ENCODE data around the gene TMEM212. TPM values are rescaled to one million over a fixed set of nuclear protein-coding genes. Genes with fewer than 3 reads are reported as not detected.

TMEM212 gene
- total RNA-seq, 1 donor from 2014 or later = not detected

DNA sequence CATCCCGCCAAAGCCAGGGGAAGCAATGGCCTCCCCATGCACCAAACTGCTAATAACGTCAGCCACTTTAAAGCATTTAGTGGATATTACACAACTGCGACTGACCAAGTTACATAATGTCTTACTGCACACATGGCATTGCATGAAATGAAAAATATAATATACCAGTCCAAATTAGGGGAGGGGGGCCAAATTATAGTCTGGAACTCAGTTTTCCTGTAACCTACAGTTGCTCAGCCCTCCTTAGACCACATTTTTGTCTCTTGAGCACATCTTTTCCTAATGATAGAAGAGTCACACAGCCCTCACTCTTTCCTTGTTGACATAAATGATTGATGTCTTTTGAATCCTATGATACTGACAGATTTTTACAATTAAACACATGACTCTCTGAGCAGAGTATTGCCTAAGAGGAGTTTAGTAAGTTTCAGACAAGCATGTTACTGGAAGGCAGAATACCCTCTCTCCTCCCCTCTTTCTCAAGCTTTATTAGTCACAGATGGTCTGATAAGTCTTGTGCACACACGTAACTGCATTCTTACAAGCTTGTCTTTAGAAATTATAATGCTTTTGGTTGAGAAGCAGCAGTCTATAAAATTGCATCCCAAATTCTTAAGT lies 31.7 kb upstream of the TMEM212 start:
- DNase-seq (ENCODE audit: low spot score) = no peak
- H3K36me3 ChIP-seq = no peaks in the 10 kb centered on the region
- H4K20me1 ChIP-seq (ENCODE audit: low read depth) = no peaks in the 10 kb centered on the region
- H3K27ac ChIP-seq = no peak overlapping the region
- H2AFZ ChIP-seq (replicated peaks) = no peak overlapping the region
- H3K4me3 ChIP-seq = no peak overlapping the region
- peaks cover 11% of the 10 kb centered on the region for H3K9me3 Mint-ChIP-seq
- peaks cover 26% of the 10 kb centered on the region for H3K27me3 Mint-ChIP-seq (ENCODE audit: insufficient read depth, low read depth)
- no peaks in the 10 kb centered on the region for H3K79me2 ChIP-seq (ENCODE audit: low read depth)
- TF ChIP-seq EZH2 (IDR thresholded peaks at IDR 0.05) (no peak), EZH2phosphoT487 (IDR thresholded peaks at IDR 0.05) (no peak)
- TF ChIP-seq, protein P1, sequence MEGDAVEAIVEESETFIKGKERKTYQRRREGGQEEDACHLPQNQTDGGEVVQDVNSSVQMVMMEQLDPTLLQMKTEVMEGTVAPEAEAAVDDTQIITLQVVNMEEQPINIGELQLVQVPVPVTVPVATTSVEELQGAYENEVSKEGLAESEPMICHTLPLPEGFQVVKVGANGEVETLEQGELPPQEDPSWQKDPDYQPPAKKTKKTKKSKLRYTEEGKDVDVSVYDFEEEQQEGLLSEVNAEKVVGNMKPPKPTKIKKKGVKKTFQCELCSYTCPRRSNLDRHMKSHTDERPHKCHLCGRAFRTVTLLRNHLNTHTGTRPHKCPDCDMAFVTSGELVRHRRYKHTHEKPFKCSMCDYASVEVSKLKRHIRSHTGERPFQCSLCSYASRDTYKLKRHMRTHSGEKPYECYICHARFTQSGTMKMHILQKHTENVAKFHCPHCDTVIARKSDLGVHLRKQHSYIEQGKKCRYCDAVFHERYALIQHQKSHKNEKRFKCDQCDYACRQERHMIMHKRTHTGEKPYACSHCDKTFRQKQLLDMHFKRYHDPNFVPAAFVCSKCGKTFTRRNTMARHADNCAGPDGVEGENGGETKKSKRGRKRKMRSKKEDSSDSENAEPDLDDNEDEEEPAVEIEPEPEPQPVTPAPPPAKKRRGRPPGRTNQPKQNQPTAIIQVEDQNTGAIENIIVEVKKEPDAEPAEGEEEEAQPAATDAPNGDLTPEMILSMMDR (IDR thresholded peaks at IDR 0.05) = no peak
- H3K27me3 ChIP-seq = peaks cover 49% of the 10 kb centered on the region
- no peaks in the 10 kb centered on the region for H3F3A ChIP-seq (ENCODE audit: low read depth)
- H3K27ac Mint-ChIP-seq = peak overlapping the region; percentile 64
- H3K4me3 Mint-ChIP-seq = peak overlapping the region; percentile 71
- H3K9me3 ChIP-seq (ENCODE audit: low read depth) = no peaks in the 10 kb centered on the region
- peaks cover 34% of the 10 kb centered on the region for H3K4me1 Mint-ChIP-seq
- H3K4me2 ChIP-seq = no peak overlapping the region
- peaks cover 4% of the 10 kb centered on the region for H3K4me1 ChIP-seq
- H3K9ac ChIP-seq = no peak overlapping the region
- H3K36me3 Mint-ChIP-seq = no peaks in the 10 kb centered on the region

DNA sequence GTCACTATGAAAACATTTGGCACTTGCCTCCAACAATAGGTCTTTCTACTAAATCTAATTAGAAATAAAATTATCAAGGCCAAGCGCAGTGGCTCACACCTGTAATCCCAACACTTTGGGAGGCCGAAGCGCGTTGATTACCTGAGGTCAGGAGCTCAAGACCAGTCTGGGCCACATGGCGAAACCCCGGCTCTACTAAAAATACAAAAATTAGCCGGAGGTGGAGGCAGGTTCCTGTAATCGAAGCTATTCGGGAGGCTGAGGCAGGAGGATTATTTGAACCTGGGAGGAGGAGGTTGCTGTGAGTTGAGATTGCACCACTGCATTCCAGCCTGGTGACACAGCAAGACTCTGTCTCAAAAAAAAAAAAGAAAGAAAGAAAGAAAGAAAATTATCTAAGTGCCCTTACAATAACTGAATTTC lies 31.2 kb upstream of the TMEM212 start:
- Mint-ChIP-seq H3K27ac (no peak overlapping the region), H3K9me3 (peaks cover 11% of the 10 kb centered on the region), H3K36me3 (no peaks in the 10 kb centered on the region), H3K4me3 (no peak overlapping the region), H3K27me3 (ENCODE audit: insufficient read depth, low read depth) (peaks cover 26% of the 10 kb centered on the region), H3K4me1 (peaks cover 29% of the 10 kb centered on the region)
- no peak overlapping the region for H3K4me3 ChIP-seq
- H3K9ac ChIP-seq = no peak overlapping the region
- H3K36me3 ChIP-seq = no peaks in the 10 kb centered on the region
- H3K4me1 ChIP-seq = peaks cover 4% of the 10 kb centered on the region
- H3K27ac ChIP-seq = no peak overlapping the region
- no peak for DNase-seq (ENCODE audit: low spot score)
- no peak overlapping the region for H2AFZ ChIP-seq (replicated peaks)
- no peaks in the 10 kb centered on the region for H4K20me1 ChIP-seq (ENCODE audit: low read depth)
- peaks cover 49% of the 10 kb centered on the region for H3K27me3 ChIP-seq
- no peaks in the 10 kb centered on the region for H3K9me3 ChIP-seq (ENCODE audit: low read depth)
- no peak overlapping the region for H3K4me2 ChIP-seq
- no peaks in the 10 kb centered on the region for H3K79me2 ChIP-seq (ENCODE audit: low read depth)
- no peaks in the 10 kb centered on the region for H3F3A ChIP-seq (ENCODE audit: low read depth)
- no peak for TF ChIP-seq EZH2phosphoT487 (IDR thresholded peaks at IDR 0.05)
- TF ChIP-seq EZH2 (IDR thresholded peaks at IDR 0.05) = no peak
- TF ChIP-seq, protein P1 (IDR thresholded peaks at IDR 0.05) = no peak

DNA sequence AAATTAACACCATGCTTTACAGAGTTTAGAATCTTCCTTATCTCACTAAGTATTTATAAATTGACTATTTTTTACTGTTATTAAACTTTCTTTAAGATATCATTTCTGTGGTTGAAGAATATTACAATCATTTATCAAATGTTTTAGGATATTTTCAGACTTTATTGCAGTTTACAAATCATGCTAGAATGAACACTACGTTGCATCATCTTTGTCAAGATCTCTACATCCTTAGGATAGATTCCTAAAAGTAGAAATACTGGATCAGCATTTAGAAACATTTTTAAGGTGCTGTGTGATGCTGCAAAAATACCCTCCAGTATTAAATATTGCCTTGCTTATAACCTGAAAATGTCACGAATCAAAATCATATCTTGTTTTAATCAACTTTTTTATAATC lies 30.3 kb upstream of the TMEM212 start:
- H2AFZ ChIP-seq (replicated peaks) = no peak overlapping the region
- H3K4me2 ChIP-seq = no peak overlapping the region
- H3K9ac ChIP-seq = no peak overlapping the region
- peaks cover 11% of the 10 kb centered on the region for H3K9me3 Mint-ChIP-seq
- peaks cover 4% of the 10 kb centered on the region for H3K4me1 ChIP-seq
- H3K27me3 Mint-ChIP-seq (ENCODE audit: insufficient read depth, low read depth) = peaks cover 26% of the 10 kb centered on the region
- no peaks in the 10 kb centered on the region for H3K9me3 ChIP-seq (ENCODE audit: low read depth)
- DNase-seq (ENCODE audit: low spot score) = no peak
- no peak overlapping the region for H3K4me3 Mint-ChIP-seq
- peaks cover 49% of the 10 kb centered on the region for H3K27me3 ChIP-seq
- H3F3A ChIP-seq (ENCODE audit: low read depth) = no peaks in the 10 kb centered on the region
- H4K20me1 ChIP-seq (ENCODE audit: low read depth) = no peaks in the 10 kb centered on the region
- TF ChIP-seq EZH2 (IDR thresholded peaks at IDR 0.05) (no peak), EZH2phosphoT487 (IDR thresholded peaks at IDR 0.05) (no peak)
- TF ChIP-seq, protein P1 (IDR thresholded peaks at IDR 0.05) = no peak
- no peaks in the 10 kb centered on the region for H3K36me3 ChIP-seq
- H3K79me2 ChIP-seq (ENCODE audit: low read depth) = no peaks in the 10 kb centered on the region
- H3K36me3 Mint-ChIP-seq = no peaks in the 10 kb centered on the region
- peaks cover 29% of the 10 kb centered on the region for H3K4me1 Mint-ChIP-seq
- no peak overlapping the region for H3K4me3 ChIP-seq
- H3K27ac ChIP-seq = no peak overlapping the region
- H3K27ac Mint-ChIP-seq = no peak overlapping the region

Data from neural progenitor cell (in vitro differentiated cells).